SK-N-MC (cell line): ENCODE results near the gene LHX3.

Experiments used
- DNase-seq: peaks from one replicate; pipeline ENCODE4 v3.0.0-alpha.2; 2011; ENCODE audit warnings: low read depth, low spot score
- H3K27ac ChIP-seq: fragments of 200-600 bp; sonication (generic); 2 replicates; pipeline ENCODE4 v1.5.1; 2016; ENCODE audit warnings: mixed run types
- H3K36me3 ChIP-seq: fragments of 200-600 bp; sonication (generic); 2 replicates; pipeline ENCODE4 v1.6.1; 2017; ENCODE audit warnings: antibody characterized with exemption, low read length, mixed read lengths; ENCODE audit not compliant: insufficient read depth
- H3K4me3 ChIP-seq: fragments of 200-600 bp; sonication (generic); 2 replicates; pipeline ENCODE4 v1.5.1; 2016
- H3K9ac ChIP-seq: fragments of 200-600 bp; sonication (generic); 2 replicates; pipeline ENCODE4 v1.8.0; 2017; ENCODE audit warnings: mixed run types, mixed read lengths; ENCODE audit not compliant: insufficient read length
- H3K9me3 ChIP-seq: fragments of 200-600 bp; sonication (generic); 2 replicates; pipeline ENCODE4 v1.6.1; 2017; ENCODE audit warnings: low read depth, mild to moderate bottlenecking, antibody characterized with exemption, low read length, moderate library complexity, mixed read lengths
- EZH2 ChIP-seq: fragments of 200-600 bp; sonication (generic); IDR thresholded peaks from one replicate; pipeline ENCODE4 v1.6.1; 2017; ENCODE audit warnings: antibody characterized with exemption
- FOXP2 ChIP-seq: optimal IDR thresholded peaks from 2 replicates; pipeline ENCODE3; 2011; ENCODE audit warnings: mild to moderate bottlenecking, moderate library complexity; ENCODE audit not compliant: insufficient read depth; ENCODE audit errors: extremely low read length, control extremely low read depth
- POLR2AphosphoS5 ChIP-seq: IDR thresholded peaks from 2 replicates; pipeline ENCODE4 v1.6.1; 2012; ENCODE audit warnings: mild to moderate bottlenecking, low read depth, low read length, borderline replicate concordance

Gene LHX3

GRCh38 chr9:136204838-136205706 lies at the start of gene LHX3:
TSS of gene LHX3 (minus strand) at chr9:136205128. CDS start at chr9:136205012, 116 bp downstream.
- no peak within 1 kb of the TSS for H3K27ac ChIP-seq
- DNase-seq = no peak
- TF ChIP-seq EZH2 (no peak), POLR2AphosphoS5 (no peak), FOXP2 (no peak)
- H3K9ac ChIP-seq = no peak within 1 kb of the TSS
- H3K4me3 ChIP-seq = no peak within 1 kb of the TSS
- H3K9me3 ChIP-seq = no peaks in the 10 kb centered on the region
- H3K36me3 ChIP-seq = no peaks in the 10 kb centered on the region; the same call in 1 of the 2 replicates

GRCh38 chr9:136253246-136254130 lies 48.6 kb upstream of the LHX3 start:
- Histone ChIP-seq H3K4me3 (no peak overlapping the region), H3K9me3 (no peaks in the 10 kb centered on the region), H3K27ac (no peak overlapping the region), H3K9ac (no peak overlapping the region), H3K36me3 (no peaks in the 10 kb centered on the region)
- TF ChIP-seq POLR2AphosphoS5 = no peak
- DNase-seq = no peak

GRCh38 chr9:136252846-136253245 lies 47.9 kb upstream of the LHX3 start:
- Histone ChIP-seq H3K9ac (no peak overlapping the region), H3K4me3 (no peak overlapping the region), H3K27ac (no peak overlapping the region), H3K36me3 (no peaks in the 10 kb centered on the region), H3K9me3 (no peaks in the 10 kb centered on the region)
- TF ChIP-seq EZH2 (no peak), POLR2AphosphoS5 (no peak)
- DNase-seq = no peak

GRCh38 chr9:136252281-136252680 lies 47.4 kb upstream of the LHX3 start:
- no peak overlapping the region for H3K4me3 ChIP-seq
- DNase-seq = no peak
- H3K9me3 ChIP-seq = no peaks in the 10 kb centered on the region

GRCh38 chr9:136251264-136252115 lies 46.6 kb upstream of the LHX3 start:
- no peak for TF ChIP-seq POLR2AphosphoS5
- TF ChIP-seq FOXP2 = no peak
- TF ChIP-seq EZH2 = no peak
- no peak overlapping the region for H3K9ac ChIP-seq
- no peak overlapping the region for H3K4me3 ChIP-seq
- H3K9me3 ChIP-seq = no peaks in the 10 kb centered on the region
- DNase-seq = no peak
- H3K36me3 ChIP-seq = no peaks in the 10 kb centered on the region
- H3K27ac ChIP-seq = no peak overlapping the region

More at GRCh38 chr9:136252281-136252680, 47.4 kb upstream of the LHX3 start:
- TF ChIP-seq POLR2AphosphoS5 (no peak), EZH2 (no peak), FOXP2 (no peak)
- Histone ChIP-seq H3K9ac (no peak overlapping the region), H3K36me3 (no peaks in the 10 kb centered on the region), H3K27ac (no peak overlapping the region)

GRCh38 chr9:136250676-136251075 lies 45.7 kb upstream of the LHX3 start:
- no peak for TF ChIP-seq POLR2AphosphoS5
- no peak for DNase-seq
- H3K9ac ChIP-seq = no peak overlapping the region
- H3K9me3 ChIP-seq = no peaks in the 10 kb centered on the region
- H3K27ac ChIP-seq = no peak overlapping the region
- H3K36me3 ChIP-seq = no peaks in the 10 kb centered on the region
- H3K4me3 ChIP-seq = no peak overlapping the region

GRCh38 chr9:136249877-136250559 lies 45.1 kb upstream of the LHX3 start:
- TF ChIP-seq EZH2 = no peak
- no peak for TF ChIP-seq FOXP2
- no peak for TF ChIP-seq POLR2AphosphoS5
- Histone ChIP-seq H3K4me3 (no peak overlapping the region), H3K36me3 (no peaks in the 10 kb centered on the region), H3K27ac (peak overlapping the region; percentile 9; the same call in 1 of the 2 replicates), H3K9ac (no peak overlapping the region), H3K9me3 (no peaks in the 10 kb centered on the region)
- DNase-seq = no peak
